HFFc6 (cell line): ENCODE measurements around the gene RAMP3. TPM values are rescaled to one million over a fixed set of nuclear protein-coding genes. Genes with fewer than 3 reads are reported as not detected.
A peak's percentile ranks its signal among the peaks of the same experiment; 100 is the strongest.

ENCODE experiments used
- DNase-seq: peaks from one replicate; pipeline ENCODE4 v3.0.0-alpha.2; 2018
- H3K27ac Mint-ChIP-seq: 2 replicates; pipeline ENCODE4 v1.8.0; 2020; ENCODE audit warnings: mild to moderate bottlenecking, mixed read lengths
- H3K27me3 Mint-ChIP-seq: 2 replicates; pipeline ENCODE4 v1.8.0; 2021; ENCODE audit warnings: mild to moderate bottlenecking, moderate library complexity, mixed read lengths; ENCODE audit not compliant: insufficient read depth
- H3K36me3 Mint-ChIP-seq: 2 replicates; pipeline ENCODE4 v1.8.0; 2021; ENCODE audit warnings: low read depth, mixed read lengths
- H3K4me1 Mint-ChIP-seq: 2 replicates; pipeline ENCODE4 v1.8.0; 2020; ENCODE audit warnings: low read depth, mixed read lengths
- H3K4me3 Mint-ChIP-seq: 2 replicates; pipeline ENCODE4 v1.8.0; 2020; ENCODE audit warnings: mild to moderate bottlenecking, moderate library complexity, mixed read lengths
- H3K9me3 Mint-ChIP-seq: 2 replicates; pipeline ENCODE4 v1.8.0; 2020; ENCODE audit warnings: mild to moderate bottlenecking, mixed read lengths
- total RNA-seq, 6 experiments: library from RNA; stranded (reverse); fragmentation: NEBNext Ultra II Directional; extraction: Animal tissue kit (Norgen Biotek cat#: 25700); gene quantifications; 2 replicates in 1 of 6; 3 replicates in 5 of 6; pipeline ENCODE4 v1.2.3, GENCODE V29; 2021
- TF ChIP-seq, protein P1 (sequence below): fragments of 200-600 bp; sonication (generic); IDR thresholded peaks from 2 replicates; pipeline ENCODE4 v1.5.0; 2021; ENCODE audit warnings: antibody characterized with exemption, mild to moderate bottlenecking

Gene RAMP3
- total RNA-seq, 6 experiments from 2014 or later: not detected

DNA sequence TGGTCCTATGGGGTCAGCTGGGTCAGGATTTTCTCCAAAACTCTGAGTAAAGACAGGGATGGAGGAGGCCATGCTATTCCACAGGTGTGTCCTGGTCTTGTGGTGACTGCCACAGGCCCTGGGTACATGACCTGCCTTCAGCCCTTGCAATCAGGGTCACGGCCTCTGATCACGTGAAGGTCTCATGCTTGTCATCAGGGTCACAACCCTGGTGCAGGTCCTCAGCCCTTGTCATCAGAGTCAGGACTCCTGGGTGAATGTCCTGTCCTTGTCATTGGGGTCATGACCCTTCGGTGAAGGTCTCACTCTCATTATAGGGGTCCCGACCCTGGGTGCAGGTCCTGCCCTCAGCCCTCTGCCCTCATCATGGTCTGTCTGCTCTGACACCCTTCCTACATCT lies 24.2 kb upstream of the RAMP3 start:
- H3K4me1 Mint-ChIP-seq: peaks cover 6% of the 10 kb centered on the region
- peaks cover 25% of the 10 kb centered on the region for H3K27me3 Mint-ChIP-seq
- no peaks in the 10 kb centered on the region for H3K9me3 Mint-ChIP-seq
- no peak for DNase-seq
- no peaks in the 10 kb centered on the region for H3K36me3 Mint-ChIP-seq
- no peak overlapping the region for H3K27ac Mint-ChIP-seq
- no peak overlapping the region for H3K4me3 Mint-ChIP-seq
- TF ChIP-seq, protein P1, sequence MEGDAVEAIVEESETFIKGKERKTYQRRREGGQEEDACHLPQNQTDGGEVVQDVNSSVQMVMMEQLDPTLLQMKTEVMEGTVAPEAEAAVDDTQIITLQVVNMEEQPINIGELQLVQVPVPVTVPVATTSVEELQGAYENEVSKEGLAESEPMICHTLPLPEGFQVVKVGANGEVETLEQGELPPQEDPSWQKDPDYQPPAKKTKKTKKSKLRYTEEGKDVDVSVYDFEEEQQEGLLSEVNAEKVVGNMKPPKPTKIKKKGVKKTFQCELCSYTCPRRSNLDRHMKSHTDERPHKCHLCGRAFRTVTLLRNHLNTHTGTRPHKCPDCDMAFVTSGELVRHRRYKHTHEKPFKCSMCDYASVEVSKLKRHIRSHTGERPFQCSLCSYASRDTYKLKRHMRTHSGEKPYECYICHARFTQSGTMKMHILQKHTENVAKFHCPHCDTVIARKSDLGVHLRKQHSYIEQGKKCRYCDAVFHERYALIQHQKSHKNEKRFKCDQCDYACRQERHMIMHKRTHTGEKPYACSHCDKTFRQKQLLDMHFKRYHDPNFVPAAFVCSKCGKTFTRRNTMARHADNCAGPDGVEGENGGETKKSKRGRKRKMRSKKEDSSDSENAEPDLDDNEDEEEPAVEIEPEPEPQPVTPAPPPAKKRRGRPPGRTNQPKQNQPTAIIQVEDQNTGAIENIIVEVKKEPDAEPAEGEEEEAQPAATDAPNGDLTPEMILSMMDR: no peak

DNA sequence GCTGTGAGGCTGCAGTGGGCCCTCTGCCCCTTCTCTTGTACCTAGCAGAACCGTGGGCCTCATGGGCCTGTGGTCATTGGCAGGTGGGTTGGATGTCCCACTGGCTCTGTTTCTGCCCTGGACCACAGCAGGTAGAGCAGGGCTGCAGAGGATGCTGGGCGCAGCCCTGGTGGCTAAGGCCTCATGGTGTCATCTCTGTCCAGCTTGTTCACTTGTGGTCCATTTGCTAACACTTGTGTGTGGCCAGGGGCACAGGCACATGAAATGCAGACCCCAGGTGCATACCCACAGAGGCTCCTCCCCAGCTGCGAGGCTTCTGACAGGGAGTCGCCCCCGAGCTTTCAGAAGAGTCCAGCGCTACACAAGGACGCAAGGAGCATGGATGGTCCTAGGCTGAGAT lies 23.7 kb upstream of the RAMP3 start:
- no peak overlapping the region for H3K4me3 Mint-ChIP-seq
- TF ChIP-seq, protein P1: no peak
- no peak overlapping the region for H3K27ac Mint-ChIP-seq
- DNase-seq: no peak
- H3K27me3 Mint-ChIP-seq: peaks cover 24% of the 10 kb centered on the region
- H3K9me3 Mint-ChIP-seq: no peaks in the 10 kb centered on the region
- H3K4me1 Mint-ChIP-seq: peaks cover 7% of the 10 kb centered on the region
- no peaks in the 10 kb centered on the region for H3K36me3 Mint-ChIP-seq

DNA sequence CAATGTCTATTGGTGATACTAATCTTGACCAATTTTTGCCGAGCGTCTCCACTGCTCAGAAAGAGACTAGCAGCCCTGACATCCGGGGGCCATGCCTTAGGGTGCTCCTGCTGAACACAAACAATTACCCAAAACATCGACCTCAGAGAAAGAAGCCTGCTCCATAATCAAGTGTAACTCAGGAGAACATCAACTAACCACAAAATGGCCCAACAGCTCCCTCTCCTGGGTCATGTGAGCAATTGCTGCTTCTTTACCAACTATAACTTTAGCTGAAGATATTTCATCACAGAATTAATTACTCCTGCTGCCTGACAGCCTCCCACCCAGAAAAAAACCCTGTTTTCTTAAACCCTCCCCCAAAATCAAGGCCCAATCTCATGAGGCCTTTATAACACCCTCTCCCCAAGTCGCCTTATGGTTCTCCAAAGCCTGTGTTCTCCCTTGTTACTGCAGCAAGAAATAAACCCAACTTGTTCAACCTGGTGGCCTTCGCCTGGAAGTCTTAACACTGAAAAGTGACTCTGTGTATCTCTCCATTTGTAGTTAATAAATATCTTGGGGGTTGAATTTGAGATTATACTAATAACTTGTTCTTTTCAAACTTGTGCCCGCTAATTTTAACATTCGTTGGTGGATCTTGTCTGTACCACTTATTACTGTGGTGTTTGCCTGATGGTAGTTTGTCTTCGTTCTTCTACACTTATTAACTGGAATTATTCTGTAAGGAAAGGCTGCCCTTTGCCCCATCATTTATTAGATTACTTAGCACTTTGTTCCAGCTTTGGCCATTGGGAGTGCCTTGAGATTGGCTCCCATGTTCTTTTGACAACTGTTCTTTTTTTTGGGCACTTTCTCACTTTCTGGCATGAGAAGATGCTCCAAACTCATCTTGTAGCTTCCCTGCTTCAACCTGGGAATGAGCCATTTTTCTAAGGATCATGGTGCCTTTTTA lies 21.2 kb upstream of the RAMP3 start:
- Mint-ChIP-seq H3K27me3 (peaks cover 13% of the 10 kb centered on the region), H3K9me3 (no peaks in the 10 kb centered on the region), H3K4me1 (peaks cover 12% of the 10 kb centered on the region), H3K27ac (no peak overlapping the region), H3K4me3 (no peak overlapping the region), H3K36me3 (no peaks in the 10 kb centered on the region)
- TF ChIP-seq, protein P1: peak; percentile 93
- DNase-seq: peak; percentile 61

DNA sequence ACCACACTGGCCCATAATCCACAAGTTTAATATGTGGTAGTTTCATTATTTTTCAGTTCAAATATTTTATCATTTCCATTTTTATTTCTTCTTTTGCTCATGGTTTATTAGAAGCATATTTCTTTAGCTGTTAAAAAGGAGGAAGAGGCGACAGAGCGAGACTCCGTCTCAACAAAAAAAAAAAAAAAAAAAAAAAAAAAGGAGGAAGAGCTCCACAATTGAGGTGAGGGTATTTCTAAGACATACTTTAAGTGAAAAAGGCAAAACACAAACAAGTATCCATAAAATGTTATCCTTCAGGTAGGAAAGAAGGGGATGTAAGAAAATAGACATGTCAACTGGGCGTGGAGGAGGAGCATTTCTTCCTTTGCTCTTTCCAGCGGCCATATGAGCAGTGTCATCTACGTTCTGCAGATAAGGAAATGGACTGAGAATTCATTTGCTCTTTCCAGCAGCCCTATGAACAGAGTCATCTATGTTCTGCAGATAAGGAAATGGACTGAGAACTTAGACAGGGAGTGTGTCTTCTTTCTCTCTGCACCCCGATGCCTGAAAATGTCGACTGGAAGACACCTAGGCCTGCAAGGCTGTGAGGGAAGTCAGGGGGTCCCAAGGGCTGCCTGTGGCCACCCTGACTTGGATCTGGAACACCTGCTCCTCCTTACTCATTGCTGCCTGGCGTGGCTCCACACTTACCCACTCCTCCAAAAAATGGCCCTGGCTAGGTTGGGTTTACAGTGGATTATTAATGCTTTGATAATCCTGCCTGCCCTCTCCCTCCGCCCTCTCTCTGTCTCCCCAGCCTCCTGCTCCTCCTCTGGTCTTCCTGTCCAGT lies 18.9 kb upstream of the RAMP3 start:
- no peaks in the 10 kb centered on the region for H3K36me3 Mint-ChIP-seq
- no peak overlapping the region; the same call in 1 of the 2 replicates for H3K4me3 Mint-ChIP-seq
- DNase-seq: peak; percentile 10
- TF ChIP-seq, protein P1: no peak
- peaks cover 10% of the 10 kb centered on the region for H3K4me1 Mint-ChIP-seq
- H3K9me3 Mint-ChIP-seq: no peaks in the 10 kb centered on the region
- H3K27ac Mint-ChIP-seq: no peak overlapping the region
- peaks cover 13% of the 10 kb centered on the region for H3K27me3 Mint-ChIP-seq

- TF ChIP-seq, protein P1: no peak
- Mint-ChIP-seq H3K9me3 (no peaks in the 10 kb centered on the region), H3K27me3 (peaks cover 14% of the 10 kb centered on the region), H3K4me1 (peaks cover 14% of the 10 kb centered on the region), H3K36me3 (no peaks in the 10 kb centered on the region), H3K27ac (no peak overlapping the region), H3K4me3 (no peak overlapping the region)
- DNase-seq: no peak
Measured at GRCh38 chr7:45140827-45141226, 16.8 kb upstream of the RAMP3 start.
